Cardiac fibroblast (primary cell): ENCODE measurements around the gene KLRG1.

ENCODE experiments used
- DNase-seq, 2 donors: peaks; one replicate each; pipeline versions ENCODE4 v3.0.0 to v3.0.0-alpha.2; 2010; ENCODE audit warnings: low read depth in 2 of 2
- H3K4me3 ChIP-seq, 2 donors: replicated peaks in 1 of 2; 1 replicate in 1 of 2; 2 replicates in 1 of 2; pipeline ENCODE4 v1.5.1; 2011; ENCODE audit warnings: low read depth in 2 of 2, low read length in 2 of 2, mild to moderate bottlenecking in 2 of 2, moderate library complexity in 1 of 2
- TF ChIP-seq, protein P1 (sequence below): IDR thresholded peaks from one replicate; pipeline ENCODE4 v1.5.1; 2011; ENCODE audit warnings: low read depth, mild to moderate bottlenecking, low read length, inconsistent platforms

KLRG1 gene

DNA sequence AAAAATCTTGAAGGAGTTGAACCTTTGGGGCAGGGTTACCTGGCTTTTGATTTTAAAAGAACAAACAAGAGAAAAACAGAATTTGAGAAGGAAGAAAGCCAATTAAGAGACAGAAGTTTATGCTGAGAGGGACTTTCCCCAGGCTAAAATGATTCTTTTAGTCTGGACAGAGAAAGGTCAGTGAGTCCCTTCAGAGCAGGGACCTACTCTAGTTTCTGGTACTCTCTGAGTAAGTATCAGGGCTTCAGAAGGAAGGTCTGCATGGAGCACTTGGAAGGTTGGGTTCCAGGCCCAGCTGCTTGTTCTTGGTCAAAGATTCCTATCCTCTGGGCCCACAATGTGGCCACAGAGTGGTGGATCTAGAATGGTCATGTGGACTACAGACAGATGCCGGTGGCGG, 59.6 kb downstream of the KLRG1 start:
- TF ChIP-seq, protein P1, sequence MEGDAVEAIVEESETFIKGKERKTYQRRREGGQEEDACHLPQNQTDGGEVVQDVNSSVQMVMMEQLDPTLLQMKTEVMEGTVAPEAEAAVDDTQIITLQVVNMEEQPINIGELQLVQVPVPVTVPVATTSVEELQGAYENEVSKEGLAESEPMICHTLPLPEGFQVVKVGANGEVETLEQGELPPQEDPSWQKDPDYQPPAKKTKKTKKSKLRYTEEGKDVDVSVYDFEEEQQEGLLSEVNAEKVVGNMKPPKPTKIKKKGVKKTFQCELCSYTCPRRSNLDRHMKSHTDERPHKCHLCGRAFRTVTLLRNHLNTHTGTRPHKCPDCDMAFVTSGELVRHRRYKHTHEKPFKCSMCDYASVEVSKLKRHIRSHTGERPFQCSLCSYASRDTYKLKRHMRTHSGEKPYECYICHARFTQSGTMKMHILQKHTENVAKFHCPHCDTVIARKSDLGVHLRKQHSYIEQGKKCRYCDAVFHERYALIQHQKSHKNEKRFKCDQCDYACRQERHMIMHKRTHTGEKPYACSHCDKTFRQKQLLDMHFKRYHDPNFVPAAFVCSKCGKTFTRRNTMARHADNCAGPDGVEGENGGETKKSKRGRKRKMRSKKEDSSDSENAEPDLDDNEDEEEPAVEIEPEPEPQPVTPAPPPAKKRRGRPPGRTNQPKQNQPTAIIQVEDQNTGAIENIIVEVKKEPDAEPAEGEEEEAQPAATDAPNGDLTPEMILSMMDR: no peak
- H3K4me3 ChIP-seq: no peak overlapping the region
- no peak for DNase-seq

DNA sequence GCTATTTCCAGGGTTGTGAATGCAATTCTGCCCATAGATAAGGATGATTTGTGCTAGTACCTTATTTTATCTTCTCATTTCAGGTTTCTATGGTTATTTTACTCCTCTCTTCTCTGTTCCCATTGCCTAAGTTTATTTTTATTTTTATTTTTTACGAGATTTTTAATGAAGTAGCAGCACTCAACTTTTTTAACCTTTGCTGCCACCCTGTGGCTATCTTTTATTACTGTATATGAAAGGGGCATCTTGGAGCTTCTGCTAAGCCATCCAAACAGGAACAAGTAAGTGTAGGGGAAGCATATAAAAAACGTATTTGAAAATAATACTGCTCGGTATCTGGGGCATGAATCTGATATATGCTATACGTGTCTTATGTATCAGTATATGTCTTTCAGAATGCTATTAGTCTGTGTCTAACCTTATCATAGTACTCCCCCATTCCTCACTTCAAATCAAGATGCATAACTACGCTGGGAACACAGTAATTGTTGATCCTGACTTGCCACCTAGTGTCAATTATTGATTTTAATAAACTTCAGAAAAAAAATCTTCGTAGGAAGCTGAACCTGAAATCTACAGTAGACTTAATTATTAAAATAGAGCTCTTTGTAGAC, 60.3 kb downstream of the KLRG1 start:
- peak; percentile 68 to 71 for DNase-seq
- no peak overlapping the region for H3K4me3 ChIP-seq
- TF ChIP-seq, protein P1: peak; percentile 47

DNA sequence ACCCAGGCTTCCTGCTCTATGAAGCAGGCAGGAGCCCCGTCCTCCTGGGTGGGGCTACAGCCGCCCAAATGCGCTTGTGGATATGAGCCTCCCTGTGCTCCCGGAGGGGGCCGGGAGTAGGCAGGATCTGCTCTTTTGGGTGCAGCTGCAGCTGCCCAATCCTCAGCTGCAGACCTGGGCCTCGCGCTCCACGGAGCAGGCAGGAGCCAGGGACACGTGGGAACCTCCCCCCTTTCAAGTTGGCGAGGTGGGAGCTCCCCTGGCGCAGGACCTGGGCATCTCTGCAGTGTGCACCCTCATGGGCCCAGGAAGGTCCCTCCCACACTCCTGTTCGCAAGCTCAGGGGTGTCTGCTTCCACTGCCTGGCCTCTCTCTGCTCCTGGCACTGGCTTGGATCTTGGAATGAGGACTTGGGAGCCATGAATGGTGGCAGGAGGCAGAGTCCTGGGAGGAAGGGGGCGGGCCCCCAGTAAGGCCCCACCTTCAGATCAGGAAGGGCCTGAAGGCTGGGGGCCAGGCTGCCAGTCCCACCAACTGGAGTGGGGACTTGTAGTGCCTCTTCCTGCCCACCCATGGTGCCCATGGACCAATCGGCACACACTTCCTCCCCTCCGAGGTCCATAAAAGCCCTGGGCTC, 61.3 kb downstream of the KLRG1 start:
- no peak for DNase-seq
- no peak overlapping the region for H3K4me3 ChIP-seq
- TF ChIP-seq, protein P1: no peak

DNA sequence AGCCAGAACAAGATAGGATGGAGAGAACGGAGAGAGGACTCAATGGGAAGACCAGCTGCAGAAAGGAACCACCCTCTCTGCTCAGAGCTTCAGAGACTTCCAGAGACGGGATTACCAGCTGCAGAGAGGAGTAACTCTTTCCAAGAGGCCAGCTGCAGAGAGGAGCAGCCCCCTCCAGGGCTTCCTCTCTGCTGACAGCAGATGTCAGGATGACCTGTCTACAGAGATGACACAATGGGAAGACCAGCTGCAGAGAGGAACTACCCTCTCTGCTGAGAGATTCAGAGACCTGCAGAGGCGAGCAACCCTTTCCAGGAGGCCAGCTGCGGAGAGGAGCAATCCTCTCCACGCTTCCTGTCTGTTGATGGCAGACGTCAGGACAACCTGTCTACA, 61.8 kb downstream of the KLRG1 start:
- no peak overlapping the region for H3K4me3 ChIP-seq
- TF ChIP-seq, protein P1: no peak
- no peak for DNase-seq

DNA sequence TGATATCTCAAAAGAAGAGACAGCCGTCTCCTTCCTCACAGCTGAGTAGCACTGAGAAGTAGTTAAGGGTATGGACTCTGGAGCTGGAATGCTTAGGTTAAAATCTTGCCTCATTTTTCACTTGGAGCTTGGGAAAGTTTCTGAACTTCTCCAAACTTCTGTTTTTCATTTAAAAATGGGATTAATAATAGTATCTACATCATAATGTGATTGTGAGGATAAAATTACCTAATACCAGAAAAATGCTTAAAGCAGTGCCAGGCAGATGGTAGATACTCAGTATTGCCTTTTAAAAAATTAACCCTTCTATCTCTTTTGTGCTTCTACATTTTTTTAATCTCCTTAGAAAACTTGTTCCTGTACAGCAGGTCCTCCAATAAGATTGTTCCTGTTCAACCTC, 63.3 kb downstream of the KLRG1 start:
- TF ChIP-seq, protein P1: no peak
- no peak for DNase-seq
- no peak overlapping the region for H3K4me3 ChIP-seq
